Middle frontal gyrus (tissue), 1 donor: Measurements from ENCODE around the gene PLA2G4B.

ENCODE experiments used
- DNase-seq: peaks from one replicate; pipeline ENCODE4 v3.0.0-alpha.2; 2015; ENCODE audit warnings: low spot score; ENCODE audit errors: extremely low spot score

PLA2G4B gene

DNA sequence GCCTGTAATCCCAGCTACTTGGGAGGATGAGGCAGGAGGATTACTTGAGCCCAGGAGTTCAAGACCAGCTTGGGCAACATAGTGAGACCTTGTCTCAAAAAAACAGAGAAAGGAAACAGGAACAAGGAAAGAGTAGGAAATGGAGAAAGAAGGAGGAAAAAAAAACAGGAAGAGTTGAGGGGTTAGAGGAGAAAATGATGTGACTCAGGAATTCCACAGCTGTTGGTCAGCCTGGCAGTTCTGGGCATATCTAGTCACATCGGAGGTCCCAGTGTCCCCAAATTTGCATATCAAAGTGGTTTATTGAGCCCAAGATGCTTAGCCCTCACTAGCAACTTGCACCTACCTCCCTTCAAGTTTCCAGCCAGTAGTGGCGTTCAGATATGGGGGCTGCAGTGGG lies 29.5 kb upstream of the PLA2G4B start:
- DNase-seq, result no peak

DNA sequence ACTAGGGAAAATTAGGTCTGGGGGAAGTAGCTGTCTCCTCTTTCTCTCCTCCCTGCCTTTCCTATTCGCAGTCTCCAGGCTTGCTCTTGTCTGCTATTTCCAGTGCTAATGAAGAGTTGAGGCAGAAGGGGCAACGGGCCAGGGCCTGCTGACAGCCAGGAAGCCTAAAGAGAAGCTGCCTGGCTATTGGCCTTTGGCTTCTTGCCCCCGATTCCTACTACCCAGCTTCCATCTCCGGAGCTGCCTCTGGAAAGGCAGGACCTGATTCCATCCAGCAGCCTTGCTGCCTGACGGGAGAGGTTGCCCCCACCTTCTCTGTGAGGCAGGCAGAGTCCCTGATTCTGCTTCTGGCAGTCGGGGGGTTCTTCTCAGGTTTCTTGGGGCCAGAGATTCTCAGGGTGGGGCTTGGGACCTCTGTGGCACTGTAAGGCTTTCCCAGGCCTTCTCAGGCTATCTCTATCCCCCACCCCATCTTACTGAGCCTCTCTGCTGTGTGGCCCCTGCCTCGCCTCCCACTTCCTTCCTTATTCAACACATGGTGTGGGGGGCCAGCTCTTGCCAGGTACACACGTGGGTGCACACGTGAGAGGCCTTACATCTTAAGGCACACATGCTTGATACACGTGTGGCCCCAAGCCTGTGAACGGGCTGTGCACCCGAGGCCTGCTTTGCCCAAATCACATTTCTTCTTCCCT lies 29.0 kb upstream of the PLA2G4B start:
- no peak for DNase-seq

DNA sequence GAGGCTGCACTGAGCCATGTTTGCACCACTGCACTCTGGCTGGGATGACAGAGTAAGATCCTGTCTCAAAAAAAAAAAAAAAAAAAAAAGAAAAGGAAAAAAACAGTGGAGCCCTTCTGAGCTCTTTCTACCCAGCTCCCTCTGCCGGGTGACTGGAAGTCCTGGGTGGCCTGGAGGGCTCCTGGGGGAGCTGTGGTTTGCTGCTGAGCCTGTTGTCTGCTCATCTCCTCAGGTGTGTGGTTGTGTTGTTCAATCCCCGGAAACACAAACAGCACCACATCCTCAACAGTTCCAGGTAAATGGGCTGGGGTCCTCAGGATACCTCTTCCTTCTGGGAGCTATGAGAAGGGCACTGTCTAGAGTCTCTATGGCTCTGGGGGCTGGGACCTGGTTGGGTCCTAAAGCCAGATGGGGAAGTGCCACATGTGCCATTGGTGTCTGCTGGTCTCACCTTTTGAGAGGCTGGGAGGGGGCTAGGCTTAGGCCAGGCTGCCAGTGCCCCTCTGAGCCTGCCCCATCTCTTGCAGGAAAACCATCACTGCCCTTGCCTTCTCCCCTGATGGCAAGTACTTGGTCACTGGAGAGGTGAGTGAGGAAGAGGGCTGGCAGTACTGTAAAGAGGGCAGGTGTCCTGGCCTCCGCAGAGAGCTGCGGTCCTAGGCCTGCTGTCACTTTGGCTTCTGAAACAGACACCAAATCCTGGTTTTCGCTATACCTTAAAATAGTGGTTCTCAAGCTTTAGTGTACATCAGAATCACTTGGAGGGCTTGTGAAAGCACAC lies 27.8 kb upstream of the PLA2G4B start:
- no peak for DNase-seq

DNA sequence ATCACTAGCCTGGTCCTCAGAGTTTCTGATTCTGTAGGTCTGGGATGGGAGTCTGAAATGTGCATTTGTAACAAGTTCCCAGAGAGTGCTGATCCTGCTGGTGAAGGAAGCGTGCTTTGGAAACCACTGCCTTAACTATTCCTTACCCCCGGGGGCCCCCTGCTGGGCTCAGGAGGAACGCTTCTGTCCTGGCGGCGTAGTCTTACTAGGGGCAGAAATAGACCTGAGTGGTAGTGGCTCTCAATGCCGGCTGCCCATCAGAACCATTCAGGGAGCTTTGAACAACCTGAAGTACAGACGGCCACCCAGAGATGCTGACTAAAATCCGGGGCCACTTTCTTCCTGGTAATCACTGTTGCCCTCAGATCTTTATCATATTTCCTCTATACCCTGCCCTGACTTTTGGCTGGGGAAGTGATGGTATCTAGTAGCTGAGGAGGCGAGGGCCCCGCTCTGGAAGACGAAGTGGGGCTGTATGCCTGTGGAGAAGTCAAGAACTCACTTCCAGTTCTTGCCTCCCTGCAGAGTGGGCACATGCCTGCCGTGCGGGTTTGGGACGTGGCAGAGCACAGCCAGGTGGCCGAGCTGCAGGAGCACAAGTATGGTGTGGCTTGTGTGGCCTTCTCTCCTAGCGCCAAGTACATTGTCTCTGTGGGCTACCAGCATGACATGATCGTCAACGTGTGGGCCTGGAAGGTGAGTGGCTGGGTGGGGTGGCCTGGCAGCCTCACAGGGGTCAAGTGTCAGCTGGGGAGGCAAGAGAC lies 27.0 kb upstream of the PLA2G4B start:
- peak; percentile 80 for DNase-seq

GRCh38 chr15:41812820-41813375 lies 25.7 kb upstream of the PLA2G4B start:
- no peak for DNase-seq

DNA sequence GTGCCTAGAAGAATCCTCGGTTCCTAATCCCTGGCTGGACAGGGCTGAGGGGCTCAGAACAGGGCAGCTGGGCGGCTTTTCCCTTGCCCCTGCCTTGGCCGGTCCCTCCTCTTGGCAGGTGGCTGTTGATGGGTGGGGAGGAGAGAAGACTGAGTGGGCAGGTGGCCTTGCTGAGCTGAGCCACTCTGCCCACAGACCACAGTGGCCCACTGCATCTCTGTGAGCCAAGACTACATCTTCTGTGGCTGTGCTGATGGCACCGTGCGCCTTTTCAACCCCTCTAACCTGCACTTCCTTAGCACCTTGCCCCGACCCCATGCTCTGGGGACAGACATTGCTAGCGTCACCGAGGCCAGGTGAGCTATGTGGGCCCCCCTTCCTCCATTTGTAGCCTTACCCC lies 25.2 kb upstream of the PLA2G4B start:
- no peak for DNase-seq

DNA sequence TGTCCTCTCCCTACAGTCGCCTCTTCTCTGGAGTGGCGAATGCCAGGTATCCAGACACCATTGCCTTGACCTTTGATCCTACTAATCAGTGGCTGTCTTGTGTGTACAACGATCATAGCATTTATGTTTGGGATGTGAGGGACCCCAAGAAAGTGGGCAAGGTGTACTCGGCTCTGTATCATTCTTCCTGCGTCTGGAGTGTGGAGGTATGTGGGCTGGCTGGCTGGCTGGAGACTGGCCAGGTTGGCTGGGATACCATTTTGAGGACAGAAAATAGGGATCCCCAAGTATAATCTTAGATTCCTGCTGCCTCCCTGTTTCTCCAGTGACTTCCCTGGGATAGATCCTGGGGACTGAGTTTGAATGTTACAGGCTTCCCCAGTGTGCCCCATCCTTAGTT lies 24.1 kb upstream of the PLA2G4B start:
- DNase-seq, result no peak

DNA sequence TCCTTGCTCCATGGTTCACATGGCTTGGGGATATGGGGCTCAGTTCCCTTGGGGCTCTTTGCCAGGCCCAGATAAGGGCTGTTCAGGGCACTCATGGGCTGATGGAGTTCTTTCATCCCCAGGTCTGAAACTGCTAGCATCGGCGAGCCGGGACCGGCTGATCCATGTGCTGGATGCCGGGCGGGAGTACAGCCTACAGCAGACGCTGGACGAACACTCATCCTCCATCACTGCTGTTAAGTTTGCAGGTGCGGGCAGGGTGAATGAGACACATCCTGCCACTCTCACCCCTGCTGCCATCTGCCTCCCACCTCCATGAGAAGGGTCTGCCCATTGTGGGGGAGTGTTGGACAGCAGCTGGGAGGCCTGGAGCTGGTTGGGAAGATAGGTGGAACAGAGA lies 21.9 kb upstream of the PLA2G4B start:
- DNase-seq, result no peak

DNA sequence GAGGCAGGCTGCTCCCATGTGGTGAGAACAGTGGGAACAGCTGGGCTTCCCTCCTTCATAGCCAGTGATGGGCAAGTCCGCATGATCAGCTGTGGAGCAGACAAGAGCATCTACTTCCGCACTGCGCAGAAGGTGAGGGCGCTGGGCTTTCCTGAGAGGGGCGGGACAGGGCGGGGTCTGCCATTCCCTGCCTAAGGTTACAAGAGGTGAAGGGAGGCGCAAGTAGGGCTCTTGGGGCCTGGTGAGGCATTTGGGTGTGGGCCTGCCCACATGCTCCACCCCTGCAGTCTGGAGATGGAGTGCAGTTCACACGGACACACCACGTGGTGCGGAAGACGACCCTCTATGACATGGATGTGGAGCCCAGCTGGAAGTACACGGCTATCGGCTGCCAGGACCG lies 21.3 kb upstream of the PLA2G4B start:
- DNase-seq, result no peak

- DNase-seq, result no peak
Measured at GRCh38 chr15:41817781-41818180, 20.9 kb upstream of the PLA2G4B start.

- no peak for DNase-seq
Measured at GRCh38 chr15:41819455-41820050, 19.1 kb upstream of the PLA2G4B start.

DNA sequence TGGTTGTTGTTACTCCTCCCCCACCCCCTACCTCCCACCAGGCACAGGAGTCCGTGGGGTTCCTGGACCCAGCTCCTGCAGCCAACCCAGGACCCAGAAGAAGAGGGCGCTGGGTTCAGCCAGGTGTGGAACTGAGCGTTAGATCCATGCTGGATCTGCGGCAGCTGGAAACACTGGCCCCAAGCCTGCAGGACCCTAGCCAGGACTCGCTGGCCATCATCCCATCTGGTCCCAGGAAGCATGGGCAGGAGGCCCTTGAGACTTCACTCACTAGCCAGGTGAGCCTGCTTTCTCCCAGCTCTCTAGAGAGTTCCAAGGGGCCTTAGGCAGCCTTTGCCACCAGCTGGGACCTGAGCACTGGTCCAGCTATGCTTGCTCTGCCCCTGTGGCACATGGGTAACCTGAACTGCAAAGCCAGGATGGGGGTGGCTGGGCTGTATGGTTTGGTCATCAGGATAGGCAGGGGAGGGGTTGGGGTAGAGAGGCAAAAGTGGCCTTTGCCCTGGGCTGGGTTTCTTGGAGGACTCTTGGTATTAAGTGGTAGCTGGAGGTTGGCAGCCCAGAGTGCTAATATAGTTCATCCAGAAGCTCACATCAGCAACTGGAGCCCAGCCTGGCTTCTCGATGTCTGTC lies 17.7 kb upstream of the PLA2G4B start:
- DNase-seq, result no peak

GRCh38 chr15:41821831-41822230 lies 16.8 kb upstream of the PLA2G4B start:
- no peak for DNase-seq

DNA sequence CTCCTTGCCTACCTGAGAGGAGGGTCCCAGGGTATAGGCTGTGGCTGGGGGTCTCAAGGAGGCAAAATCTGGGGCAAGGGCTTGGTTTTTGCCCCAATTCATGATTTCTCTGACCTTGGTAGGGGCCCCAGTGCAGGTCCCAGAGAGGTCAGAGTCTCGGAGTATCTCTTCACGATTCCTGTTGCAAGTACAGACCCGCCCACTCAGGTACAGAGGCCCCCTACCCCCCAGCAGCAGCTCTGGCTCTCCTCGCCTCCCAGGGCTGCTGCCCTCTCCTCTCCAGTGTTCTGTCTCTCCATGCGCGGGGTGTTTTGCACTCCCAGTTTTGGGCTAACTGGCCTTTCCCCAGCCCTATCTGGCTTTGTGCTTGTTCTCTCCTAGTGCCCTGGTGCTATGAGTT lies 16.2 kb upstream of the PLA2G4B start:
- DNase-seq, result no peak

GRCh38 chr15:41822957-41823356 lies 15.7 kb upstream of the PLA2G4B start:
- DNase-seq, result no peak

- DNase-seq, result no peak
Measured at GRCh38 chr15:41823502-41823901, 15.1 kb upstream of the PLA2G4B start.

GRCh38 chr15:41824062-41824745 lies 14.4 kb upstream of the PLA2G4B start:
- no peak for DNase-seq

DNA sequence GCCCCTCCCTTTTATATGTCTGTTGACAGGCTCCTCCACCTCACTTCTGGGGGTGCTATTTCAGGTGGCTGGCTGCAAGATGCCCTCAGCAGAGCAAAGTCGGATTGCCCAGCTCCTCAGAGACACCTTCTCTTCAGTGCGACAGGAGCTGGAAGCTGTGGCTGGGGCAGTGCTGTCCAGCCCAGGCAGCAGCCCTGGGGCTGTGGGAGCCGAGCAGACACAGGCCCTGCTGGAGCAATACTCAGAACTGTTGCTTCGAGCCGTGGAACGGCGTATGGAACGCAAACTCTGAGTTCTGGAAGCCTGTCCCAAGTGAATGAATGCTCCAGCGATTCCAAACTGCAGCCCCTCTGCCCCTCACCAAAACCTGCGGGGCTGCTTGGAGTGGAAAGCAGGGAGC lies 13.5 kb upstream of the PLA2G4B start:
- no peak for DNase-seq

DNA sequence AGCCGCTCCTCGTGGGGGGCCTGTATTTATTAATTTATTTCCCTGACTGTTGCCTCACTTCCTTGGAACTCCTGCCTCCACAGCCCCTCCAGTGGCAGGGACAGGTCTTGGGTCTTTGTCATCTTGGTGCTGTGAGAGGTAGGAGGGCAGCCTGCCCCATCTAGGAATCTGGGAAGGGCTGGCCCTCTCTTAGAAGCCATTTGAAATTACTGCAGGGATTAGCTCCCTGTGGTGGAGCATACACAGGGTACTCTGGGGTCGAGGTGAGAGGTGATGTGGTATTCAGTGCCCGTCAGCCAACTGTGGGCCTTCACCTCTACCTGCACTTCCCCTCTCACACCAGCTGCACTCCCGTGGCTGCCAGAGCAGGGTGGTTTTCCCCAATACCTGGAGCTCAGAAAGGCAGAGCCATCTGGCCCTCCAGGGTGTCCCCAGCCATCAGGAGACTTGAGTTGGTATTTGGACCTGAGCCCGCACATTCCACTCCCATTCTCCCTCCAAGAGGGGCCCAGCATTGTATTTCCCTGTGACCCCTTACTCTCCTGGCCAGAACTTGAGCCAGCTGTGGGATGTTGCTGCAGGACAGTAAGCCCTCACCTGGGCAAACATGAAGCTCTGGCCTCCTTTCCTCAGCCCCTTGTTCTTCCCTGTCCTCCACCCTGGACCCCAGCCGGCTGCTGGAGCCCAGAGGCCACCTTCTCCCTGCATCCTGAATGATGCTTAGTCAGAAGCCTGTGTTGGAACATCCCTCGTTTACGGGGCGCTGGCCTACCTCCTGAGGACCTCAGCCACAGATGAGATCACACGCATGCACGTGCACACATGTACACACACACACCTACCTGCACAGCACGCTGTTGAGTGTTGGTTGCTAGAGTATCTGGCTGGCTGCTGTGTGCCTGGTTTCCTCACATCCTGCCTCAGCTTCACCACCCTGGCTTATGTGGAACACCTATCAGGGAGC lies 12.8 kb upstream of the PLA2G4B start:
- no peak for DNase-seq
